ENCODE data around the gene FPR3.

DNA sequence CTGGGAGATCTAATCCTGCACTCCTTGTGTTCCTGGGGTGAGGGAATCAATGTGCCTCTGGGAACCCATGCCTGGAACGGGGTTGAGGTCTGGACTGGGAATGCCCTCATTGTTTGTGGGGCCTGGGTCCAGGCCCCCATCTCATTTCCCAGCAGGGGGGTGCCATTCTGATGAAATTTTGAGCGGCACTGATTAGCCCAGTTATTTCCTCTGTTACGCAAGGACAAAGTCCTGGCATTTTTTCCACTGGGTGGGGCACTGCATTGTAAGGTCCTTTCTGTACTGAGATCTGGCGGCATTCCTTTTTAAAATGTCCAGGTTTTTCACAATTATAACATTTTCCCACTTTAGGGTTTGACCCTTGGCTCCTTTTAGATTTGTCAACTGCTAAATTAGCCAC is 14.8 kb downstream of the FPR3 start:
- TF ChIP-seq, protein P1, sequence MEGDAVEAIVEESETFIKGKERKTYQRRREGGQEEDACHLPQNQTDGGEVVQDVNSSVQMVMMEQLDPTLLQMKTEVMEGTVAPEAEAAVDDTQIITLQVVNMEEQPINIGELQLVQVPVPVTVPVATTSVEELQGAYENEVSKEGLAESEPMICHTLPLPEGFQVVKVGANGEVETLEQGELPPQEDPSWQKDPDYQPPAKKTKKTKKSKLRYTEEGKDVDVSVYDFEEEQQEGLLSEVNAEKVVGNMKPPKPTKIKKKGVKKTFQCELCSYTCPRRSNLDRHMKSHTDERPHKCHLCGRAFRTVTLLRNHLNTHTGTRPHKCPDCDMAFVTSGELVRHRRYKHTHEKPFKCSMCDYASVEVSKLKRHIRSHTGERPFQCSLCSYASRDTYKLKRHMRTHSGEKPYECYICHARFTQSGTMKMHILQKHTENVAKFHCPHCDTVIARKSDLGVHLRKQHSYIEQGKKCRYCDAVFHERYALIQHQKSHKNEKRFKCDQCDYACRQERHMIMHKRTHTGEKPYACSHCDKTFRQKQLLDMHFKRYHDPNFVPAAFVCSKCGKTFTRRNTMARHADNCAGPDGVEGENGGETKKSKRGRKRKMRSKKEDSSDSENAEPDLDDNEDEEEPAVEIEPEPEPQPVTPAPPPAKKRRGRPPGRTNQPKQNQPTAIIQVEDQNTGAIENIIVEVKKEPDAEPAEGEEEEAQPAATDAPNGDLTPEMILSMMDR (IDR thresholded peaks at IDR 0.05) = no peak
- no peak for TF ChIP-seq EZH2 (IDR thresholded peaks at IDR 0.05; ENCODE audit: borderline replicate concordance, insufficient read depth, low read depth, low read length, poor library complexity, severe bottlenecking)
